H9 (cell line): ENCODE results near the gene RIOK2. TPM values are rescaled to one million over a fixed set of nuclear protein-coding genes. Genes with fewer than 3 reads are reported as not detected.
"Not testable (repeated sequence)": the region's sequence is repeated elsewhere in the genome, so short reads cannot be mapped to it uniquely, and the experiment has no call there.

Experiments used
- DNase-seq: peaks from one replicate; pipeline ENCODE4 v3.0.0-alpha.2; 2017
- H2AFZ ChIP-seq: one replicate; pipeline ENCODE4 v1.6.1; 2013; ENCODE audit warnings: mild to moderate bottlenecking, low read length, control low read depth, moderate library complexity
- H2AK5ac ChIP-seq: 2 replicates; pipeline ENCODE4 v1.6.1; 2013; ENCODE audit warnings: low read length, control low read depth, mixed read lengths; ENCODE audit not compliant: insufficient read length
- H2BK120ac ChIP-seq: one replicate; pipeline ENCODE4 v1.6.1; 2013; ENCODE audit warnings: low read depth, mild to moderate bottlenecking, low read length, control low read depth, inconsistent platforms; ENCODE audit not compliant: poor library complexity, severe bottlenecking
- H2BK12ac ChIP-seq: 2 replicates; pipeline ENCODE4 v1.6.1; 2013; ENCODE audit warnings: low read length, control low read depth, mixed read lengths, low read depth; ENCODE audit not compliant: insufficient read length
- H2BK15ac ChIP-seq: 2 replicates; pipeline ENCODE4 v1.6.1; 2013; ENCODE audit warnings: low read depth, low read length, control low read depth
- H2BK20ac ChIP-seq: one replicate; pipeline ENCODE4 v1.6.1; 2013; ENCODE audit warnings: low read depth, mild to moderate bottlenecking, low read length, control low read depth, inconsistent platforms; ENCODE audit not compliant: poor library complexity, severe bottlenecking
- H2BK5ac ChIP-seq: 2 replicates; pipeline ENCODE4 v1.6.1; 2013; ENCODE audit warnings: low read length, control low read depth, mixed read lengths; ENCODE audit not compliant: insufficient read length
- H3K14ac ChIP-seq: 2 replicates; pipeline ENCODE4 v1.6.1; 2013; ENCODE audit warnings: low read length, control low read depth; ENCODE audit not compliant: insufficient read depth
- H3K18ac ChIP-seq: 2 replicates; pipeline ENCODE4 v1.6.1; 2013; ENCODE audit warnings: low read depth, mild to moderate bottlenecking, mixed read lengths, low read length, control low read depth; ENCODE audit not compliant: insufficient read length
- H3K23ac ChIP-seq: 2 replicates; pipeline ENCODE4 v1.6.1; 2013; ENCODE audit warnings: low read length, control low read depth, mixed read lengths, low read depth; ENCODE audit not compliant: insufficient read length
- H3K23me2 ChIP-seq: 2 replicates; pipeline ENCODE4 v1.6.1; 2013; ENCODE audit warnings: low read depth, mild to moderate bottlenecking, mixed read lengths, low read length, control low read depth; ENCODE audit not compliant: insufficient read length, poor library complexity, severe bottlenecking
- H3K27ac ChIP-seq: 2 replicates; pipeline ENCODE4 v1.5.1; 2013; ENCODE audit warnings: low read length, control low read depth, mixed read lengths, low read depth; ENCODE audit not compliant: insufficient read length
- H3K27me3 ChIP-seq: 2 replicates; pipeline ENCODE4 v1.6.1; 2013; ENCODE audit warnings: low read length, control low read depth, inconsistent platforms; ENCODE audit not compliant: insufficient read depth
- H3K4ac ChIP-seq: 2 replicates; pipeline ENCODE4 v1.6.1; 2013; ENCODE audit warnings: low read depth, mild to moderate bottlenecking, control low read depth, inconsistent platforms, low read length, moderate library complexity
- H3K4me1 ChIP-seq: 2 replicates; pipeline ENCODE4 v1.6.1; 2013; ENCODE audit warnings: low read length, control low read depth, inconsistent platforms; ENCODE audit not compliant: insufficient read depth
- H3K4me2 ChIP-seq: 2 replicates; pipeline ENCODE4 v1.6.1; 2013; ENCODE audit warnings: low read length, control low read depth, mixed read lengths; ENCODE audit not compliant: insufficient read length, insufficient read depth
- H3K56ac ChIP-seq: 2 replicates; pipeline ENCODE4 v1.6.1; 2013; ENCODE audit warnings: low read depth, mild to moderate bottlenecking, mixed read lengths, low read length, control low read depth; ENCODE audit not compliant: insufficient read length
- H3K79me1 ChIP-seq: 2 replicates; pipeline ENCODE4 v1.6.1; 2013; ENCODE audit warnings: low read depth, mild to moderate bottlenecking, moderate library complexity, low read length, control low read depth, inconsistent platforms; ENCODE audit not compliant: insufficient read depth, poor library complexity, severe bottlenecking
- H3K79me2 ChIP-seq: 2 replicates; pipeline ENCODE4 v1.6.1; 2013; ENCODE audit warnings: low read length, control low read depth, inconsistent platforms; ENCODE audit not compliant: insufficient read depth
- H3K9ac ChIP-seq: 2 replicates; pipeline ENCODE4 v1.6.1; 2013; ENCODE audit warnings: low read length, control low read depth, mixed read lengths; ENCODE audit not compliant: insufficient read length; ENCODE audit errors: extremely low read depth
- H3K9me3 ChIP-seq: one replicate; pipeline ENCODE4 v1.6.1; 2013; ENCODE audit warnings: low read depth, low read length, inconsistent platforms; ENCODE audit not compliant: control insufficient read depth
- H3T11ph ChIP-seq: one replicate; pipeline ENCODE4 v1.6.1; 2013; ENCODE audit warnings: mild to moderate bottlenecking, low read length, control low read depth, inconsistent platforms
- H4K20me1 ChIP-seq: one replicate; pipeline ENCODE4 v1.6.1; 2013; ENCODE audit not compliant: control insufficient read depth, insufficient read length, insufficient read depth
- H4K5ac ChIP-seq: 2 replicates; pipeline ENCODE4 v1.6.1; 2013; ENCODE audit warnings: low read depth, mild to moderate bottlenecking, mixed read lengths, low read length, control low read depth; ENCODE audit not compliant: insufficient read length
- H4K8ac ChIP-seq: replicated peaks from 2 replicates; pipeline ENCODE4 v1.6.1; 2013; ENCODE audit warnings: low read length, control low read depth, mixed read lengths, low read depth; ENCODE audit not compliant: insufficient read length
- H4K91ac ChIP-seq: 2 replicates; pipeline ENCODE4 v1.6.1; 2013; ENCODE audit warnings: low read depth, mild to moderate bottlenecking, moderate library complexity, mixed read lengths, low read length, control low read depth; ENCODE audit not compliant: insufficient read length
- H3K27ac Mint-ChIP-seq, 3 experiments: 2 replicates in 2 of 3; 3 replicates in 1 of 3; pipeline ENCODE4 v1.8.0; 2020 to 2021; ENCODE audit warnings: mixed read lengths in 3 of 3, mild to moderate bottlenecking in 1 of 3, moderate library complexity in 1 of 3
- H3K27me3 Mint-ChIP-seq: 2 replicates; pipeline ENCODE4 v1.8.0; 2021; ENCODE audit warnings: low read depth, mild to moderate bottlenecking, moderate library complexity, mixed read lengths
- H3K36me3 Mint-ChIP-seq, 3 experiments: 2 replicates in 2 of 3; 3 replicates in 1 of 3; pipeline ENCODE4 v1.8.0; 2020 to 2021; ENCODE audit warnings: low read depth in 3 of 3, mixed read lengths in 3 of 3; ENCODE audit not compliant: insufficient read depth in 1 of 3
- H3K4me1 Mint-ChIP-seq, 2 experiments: 2 replicates each; pipeline ENCODE4 v1.8.0; 2020; ENCODE audit warnings: mixed read lengths in 2 of 2
- H3K4me3 Mint-ChIP-seq, 2 experiments: 2 replicates in 1 of 2; 3 replicates in 1 of 2; pipeline ENCODE4 v1.8.0; 2020 to 2021; ENCODE audit warnings: mild to moderate bottlenecking in 2 of 2, mixed read lengths in 2 of 2, moderate library complexity in 1 of 2
- H3K9me3 Mint-ChIP-seq, 2 experiments: 2 replicates in 1 of 2; 3 replicates in 1 of 2; pipeline ENCODE4 v1.8.0; 2020; ENCODE audit warnings: mild to moderate bottlenecking in 2 of 2, mixed read lengths in 2 of 2, moderate library complexity in 1 of 2
- CTCF ChIP-seq: fragments of 200-600 bp; sonication (generic); conservative IDR thresholded peaks from 3 replicates; pipeline ENCODE4 v1.8.0; 2021; ENCODE audit warnings: antibody characterized with exemption, mild to moderate bottlenecking
- WGBS: extraction: QIAGEN DNeasy Blood & Tissue Kit; methylation state at CpG from one replicate; pipeline ENCODE4 v1.1.7; 2013; ENCODE audit warnings: missing lambda C conversion rate, low lambda C conversion rate, mixed read lengths; ENCODE audit not compliant: insufficient read length; ENCODE audit errors: extremely low coverage; 5-methylcytosine and 5-hydroxymethylcytosine counted together
- total RNA-seq: library from RNA; stranded (reverse); gene quantifications from 2 replicates; pipeline ENCODE4 v1.2.1, GENCODE V29; 2021

The RIOK2 gene
- total RNA-seq, 1 experiment from 2014 or later = 39.5 TPM

- Histone ChIP-seq H3K14ac (no peak overlapping the region), H3K4me2 (no peak overlapping the region), H3K23me2 (no peaks in the 10 kb centered on the region), H3K18ac (no peak overlapping the region), H2AFZ (no peak overlapping the region), H2AK5ac (no peak overlapping the region), H2BK5ac (no peak overlapping the region), H3K4ac (no peak overlapping the region), H3K23ac (no peak overlapping the region), H3K4me1 (no peaks in the 10 kb centered on the region), H3K56ac (no peak overlapping the region), H2BK120ac (no peak overlapping the region), H4K8ac (no peak overlapping the region), H4K20me1 (no peaks in the 10 kb centered on the region), H3T11ph (no peak overlapping the region), H4K91ac (no peak overlapping the region), H2BK15ac (no peak overlapping the region), H2BK20ac (no peak overlapping the region), H3K27ac (no peak overlapping the region), H3K9ac (no peak overlapping the region), H3K79me1 (no peaks in the 10 kb centered on the region), H2BK12ac (no peak overlapping the region), H3K9me3 (no peaks in the 10 kb centered on the region), H3K79me2 (no peaks in the 10 kb centered on the region), H4K5ac (no peak overlapping the region), H3K27me3 (no peaks in the 10 kb centered on the region)
- WGBS = no CpG with 5 or more reads among the region's 4 CpGs
- Mint-ChIP-seq H3K27ac (peak overlapping the region in 1 of 3 experiments; percentile 43; a peak in 3 of 7 replicates), H3K9me3 (no peaks in the 10 kb centered on the region), H3K4me3 (no peak overlapping the region), H3K36me3 (no peaks in the 10 kb centered on the region), H3K4me1 (peaks cover 32 to 41% of the 10 kb centered on the region in 2 experiments), H3K27me3 (no peaks in the 10 kb centered on the region)
- no peak for DNase-seq
- no peak for TF ChIP-seq CTCF
Observed at GRCh38 chr5:97141031-97141430, 42.0 kb downstream of the RIOK2 start.

GRCh38 chr5:97140250-97140649 is 42.8 kb downstream of the RIOK2 start:
- not testable (repeated sequence) for H3K27ac ChIP-seq, H3K23me2 ChIP-seq, H3K9me3 ChIP-seq, H3K4ac ChIP-seq, H2BK20ac ChIP-seq, H4K20me1 ChIP-seq, H3K23ac ChIP-seq, H3K9ac ChIP-seq, H2BK12ac ChIP-seq, H3K27me3 Mint-ChIP-seq, H2BK120ac ChIP-seq, H2BK15ac ChIP-seq, H2AFZ ChIP-seq, H3K9me3 Mint-ChIP-seq, H4K8ac ChIP-seq, H3K4me2 ChIP-seq, H3K14ac ChIP-seq, H4K5ac ChIP-seq, H3K79me2 ChIP-seq, H3T11ph ChIP-seq, H3K18ac ChIP-seq, H4K91ac ChIP-seq, H3K36me3 Mint-ChIP-seq, H3K56ac ChIP-seq, H3K4me1 ChIP-seq, H2AK5ac ChIP-seq, H3K79me1 ChIP-seq, H3K27me3 ChIP-seq, H2BK5ac ChIP-seq, H3K4me3 Mint-ChIP-seq
- peak; percentile 43 for DNase-seq
- no CpG with 5 or more reads among the region's 1 CpG for WGBS
- Mint-ChIP-seq H3K27ac (0 out of 7 replicates have a peak overlapping the region, but pooled peaks of 1 of the 3 experiments have one; percentile 2), H3K4me1 (peaks cover 35 to 47% of the 10 kb centered on the region in 2 experiments)
